Endothelial cell of umbilical vein (primary cell): ENCODE measurements around the gene UNC50. TPM values are rescaled to one million over a fixed set of nuclear protein-coding genes. Genes with fewer than 3 reads are reported as not detected.

Experiments
- BruUV-seq: library from RNA; stranded (reverse); fragments of 400-500 nt; replicated peaks from 2 replicates; lab custom pipeline; 2021; lab: Mats Ljungman, UMichigan
- CTCF ChIA-PET: fragments of 300-600, 350-600 bp; sonication (Branson Sonifier 250); formaldehyde crosslinking; loops from one replicate; lab custom pipeline; 2021; ENCODE audit warnings: antibody characterized with exemption, inconsistent platforms; lab: Charles Lee
- POLR2A ChIA-PET: fragments of 300-600, 350-600 bp; sonication (Branson Sonifier 250); formaldehyde crosslinking; loops from one replicate; lab custom pipeline; 2021; ENCODE audit warnings: antibody characterized with exemption, inconsistent platforms; lab: Charles Lee
- DNase-seq: peaks from one replicate; pipeline ENCODE4 v3.0.0-alpha.2; 2011; ENCODE audit warnings: low read depth, low spot score
- FAIRE-seq: peaks from 2 replicates; lab custom pipeline; 2011; peaks lifted over from hg19 to GRCh38; lab: Jason Lieb, UNC
- H2AFZ ChIP-seq: 2 replicates; pipeline ENCODE4 v1.6.0; 2012; ENCODE audit warnings: low read depth, low read length, control low read depth, inconsistent platforms
- H3K27ac ChIP-seq: 2 replicates; pipeline ENCODE4 v1.5.1; 2011; ENCODE audit warnings: low read depth, mild to moderate bottlenecking, control low read depth, low read length, moderate library complexity; ENCODE audit not compliant: insufficient read depth
- H3K27me3 ChIP-seq, 2 experiments: 2 replicates each; pipeline versions ENCODE4 v1.6.0 to v1.6.1; 2011; ENCODE audit warnings: low read length in 2 of 2, mixed read lengths in 1 of 2; ENCODE audit not compliant: control insufficient read depth in 2 of 2, insufficient read depth in 2 of 2
- H3K36me3 ChIP-seq, 2 experiments: 2 replicates in 1 of 2; 3 replicates in 1 of 2; pipeline ENCODE4 v1.5.1; 2011; ENCODE audit warnings: low read length in 2 of 2, mild to moderate bottlenecking in 1 of 2, moderate library complexity in 1 of 2; ENCODE audit not compliant: control insufficient read depth in 2 of 2, insufficient read depth in 2 of 2; ENCODE audit errors: extremely low read depth in 1 of 2
- H3K4me1 ChIP-seq: 3 replicates; pipeline ENCODE4 v1.5.1; 2011; ENCODE audit warnings: mild to moderate bottlenecking, low read length; ENCODE audit not compliant: control insufficient read depth, insufficient read depth; ENCODE audit errors: extremely low read depth
- H3K4me2 ChIP-seq: 2 replicates; pipeline ENCODE4 v1.6.1; 2011; ENCODE audit warnings: low read length, control low read depth, mixed read lengths; ENCODE audit not compliant: insufficient read depth
- H3K4me3 ChIP-seq, 3 experiments: fragments of 200-600 bp in 1 of 3; sonication (generic), shearing (Covaris generic) in 1 of 3; replicated peaks in 1 of 3; 2 replicates each; pipeline ENCODE4 v1.5.1; 2011 to 2016; ENCODE audit warnings: control low read depth in 3 of 3, low read length in 3 of 3, mild to moderate bottlenecking in 2 of 3, inconsistent platforms in 1 of 3, low read depth in 1 of 3, moderate library complexity in 1 of 3; ENCODE audit not compliant: insufficient read depth in 1 of 3
- H3K79me2 ChIP-seq: 2 replicates; pipeline ENCODE4 v1.6.0; 2012; ENCODE audit warnings: low read length, inconsistent platforms; ENCODE audit not compliant: control insufficient read depth, insufficient read depth
- H3K9ac ChIP-seq: replicated peaks from 2 replicates; pipeline ENCODE3; 2011; ENCODE audit warnings: low read length, control low read depth; ENCODE audit not compliant: insufficient read depth; ENCODE audit errors: extremely low read depth
- H3K9me1 ChIP-seq: replicated peaks from 3 replicates; pipeline ENCODE4 v1.6.0; 2011; ENCODE audit warnings: mild to moderate bottlenecking, low read length; ENCODE audit not compliant: control insufficient read depth, insufficient read depth; ENCODE audit errors: extremely low read depth
- H3K9me3 ChIP-seq: replicated peaks from 2 replicates; pipeline ENCODE4 v1.5.1; 2012; ENCODE audit warnings: low read length, inconsistent platforms; ENCODE audit not compliant: control insufficient read depth, insufficient read depth
- H4K20me1 ChIP-seq: replicated peaks from 2 replicates; pipeline ENCODE3; 2011; ENCODE audit warnings: mild to moderate bottlenecking, low read length; ENCODE audit not compliant: control insufficient read depth, insufficient read depth; ENCODE audit errors: extremely low read depth
- EZH2 ChIP-seq: IDR thresholded peaks from 2 replicates; pipeline ENCODE4 v1.6.1; 2012; ENCODE audit warnings: borderline replicate concordance, low read depth, mild to moderate bottlenecking, moderate library complexity, low read length, inconsistent platforms; ENCODE audit not compliant: severe bottlenecking
- FOS ChIP-seq: IDR thresholded peaks from 2 replicates; pipeline ENCODE4 v1.6.1; 2011; ENCODE audit warnings: mild to moderate bottlenecking, low read length, moderate library complexity, borderline replicate concordance; ENCODE audit not compliant: insufficient read depth
- MAX ChIP-seq: IDR thresholded peaks from 2 replicates; pipeline ENCODE4 v1.6.1; 2011; ENCODE audit not compliant: insufficient read depth, insufficient read length
- POLR2A ChIP-seq: IDR thresholded peaks from 2 replicates; pipeline ENCODE4 v1.6.1; 2012; ENCODE audit warnings: low read depth, mild to moderate bottlenecking, control low read depth, low read length
- POLR2AphosphoS5 ChIP-seq: IDR thresholded peaks from 2 replicates; pipeline ENCODE4 v1.6.1; 2012; ENCODE audit warnings: low read depth, mild to moderate bottlenecking, control low read depth, low read length, moderate library complexity; ENCODE audit not compliant: insufficient read depth
- dilution Hi-C: fragments of 300-500 bp; cut with MboI; formaldehyde crosslinking; loops from one replicate; pipeline ENCODE4 v1.15.0; 2019; ENCODE audit warnings: low sequenced_read_pairs; ENCODE audit not compliant: extremely low pct_ligation_motif_present
- intact Hi-C: fragments of 100-400 bp; cut with micrococcal nuclease; formaldehyde crosslinking; loops from one replicate; pipeline ENCODE4 v1.10.0; 2022
- polyA plus RNA-seq, 4 experiments: library from polyadenylated mRNA; depleted of rRNA in 3 of 4; stranded (reverse) in 3 of 4; unstranded in 1 of 4; fragments of >200 nt; gene quantifications; 2 replicates each; pipeline versions ENCODE4 v1.2.1 to v1.2.3, GENCODE V29; 2011 to 2012; ENCODE audit warnings: missing spikeins in 1 of 4
- total RNA-seq: library from RNA; stranded (reverse); gene quantifications from 2 replicates; pipeline ENCODE4 v1.2.3, GENCODE V29; 2021

Gene UNC50
- total and polyA plus RNA-seq, 2 donors (not counting 3 experiments of a cell fraction or from before 2014, with no cell fraction given), result 33.5 to 56.6 TPM

DNA sequence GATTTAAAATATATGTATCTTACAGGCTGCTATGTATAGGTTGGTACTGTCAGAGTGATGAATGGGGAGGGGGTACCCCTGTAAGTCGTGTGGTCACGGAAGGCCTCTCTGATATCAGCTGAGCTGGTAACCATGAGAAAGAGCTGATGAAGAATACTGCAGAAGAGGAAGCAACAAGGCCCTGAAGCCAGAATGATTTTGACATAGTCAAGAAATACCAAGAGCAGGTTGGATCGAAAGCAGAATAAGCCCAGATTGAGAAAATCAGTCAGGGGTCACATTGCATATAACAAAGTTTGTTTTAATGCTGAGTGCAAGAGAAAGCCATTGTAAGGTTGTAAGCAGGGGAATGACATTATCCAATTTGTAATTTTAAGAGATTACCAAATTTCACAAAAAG lies 57.3 kb downstream of the UNC50 start:
- ChIA-PET POLR2A (no interaction called here), CTCF (no interaction called here)
- Histone ChIP-seq H3K9me3 (no peaks in the 10 kb centered on the region), H3K9me1 (no peaks in the 10 kb centered on the region), H3K9ac (no peak overlapping the region), H3K4me2 (no peak overlapping the region), H3K36me3 (peaks cover 2 to 3% of the 10 kb centered on the region in 2 experiments), H4K20me1 (no peaks in the 10 kb centered on the region), H2AFZ (no peak overlapping the region), H3K27ac (no peak overlapping the region), H3K4me1 (peaks cover 5% of the 10 kb centered on the region), H3K4me3 (no peak overlapping the region), H3K27me3 (no peaks in the 10 kb centered on the region), H3K79me2 (peaks cover 14% of the 10 kb centered on the region)
- no TSS peak for BruUV-seq
- FAIRE-seq (no peak), DNase-seq (no peak)
- intact Hi-C loops (no loop called here), dilution Hi-C loops (no loop called here)
- TF ChIP-seq POLR2A (no peak), EZH2 (no peak), FOS (no peak), POLR2AphosphoS5 (no peak), MAX (no peak)

Other genes with a start within 250 kb of the UNC50 start
- gene INPP4A, start 163.7 kb upstream of the UNC50 start, total RNA-seq, result 25.7 and 28.8 TPM in 2 replicates
- 11.8 and 14.9 TPM in 2 replicates for gene INPP4A, start 163.7 kb upstream of the UNC50 start, polyA plus RNA-seq
- gene COA5, start 77 bp upstream of the UNC50 start, total RNA-seq, result 17.7 and 18.2 TPM in 2 replicates
- 10.3 and 16.5 TPM in 2 replicates for gene COA5, start 77 bp upstream of the UNC50 start, polyA plus RNA-seq
- gene MGAT4A, start 122.5 kb downstream of the UNC50 start, total RNA-seq, result 42.2 and 47.6 TPM in 2 replicates
- gene MGAT4A, start 122.5 kb downstream of the UNC50 start, polyA plus RNA-seq, result 8.2 and 9.2 TPM in 2 replicates